HL-60 (cell line): ENCODE data around the gene HOXD8.

ENCODE experiments used
- DNase-seq, 2 experiments: peaks; one replicate each; pipeline ENCODE4 v3.0.0-alpha.2; 2010 to 2020; ENCODE audit warnings: low read depth in 1 of 2, low spot score in 1 of 2
- H3K27ac ChIP-seq: fragments of 250-450 bp; sonication (Bioruptor Pico); replicated peaks from 2 replicates; pipeline ENCODE4 v1.5.1; 2020; ENCODE audit warnings: mild to moderate bottlenecking, moderate library complexity
- H3K27me3 ChIP-seq: fragments of 250-450 bp; sonication (Bioruptor Pico); 2 replicates; pipeline ENCODE4 v1.5.1; 2021; ENCODE audit warnings: mild to moderate bottlenecking, moderate library complexity; ENCODE audit not compliant: insufficient read depth, poor library complexity, severe bottlenecking
- H3K4me3 ChIP-seq: replicated peaks from 2 replicates; pipeline ENCODE4 v1.5.1; 2011; ENCODE audit warnings: mild to moderate bottlenecking, control low read depth, low read length; ENCODE audit not compliant: insufficient read depth
- CTCF ChIP-seq: IDR thresholded peaks from one replicate; pipeline ENCODE4 v1.5.1; 2011; ENCODE audit warnings: low read length, control low read depth, inconsistent platforms; ENCODE audit not compliant: insufficient read depth
- GABPA ChIP-seq: IDR thresholded peaks from 2 replicates; pipeline ENCODE4 v1.6.1; 2012; ENCODE audit warnings: low read depth
- POLR2AphosphoS5 ChIP-seq: IDR thresholded peaks from 2 replicates; pipeline ENCODE4 v1.6.1; 2012; ENCODE audit warnings: low read depth
- REST ChIP-seq: IDR thresholded peaks from 2 replicates; pipeline ENCODE4 v1.6.1; 2012; ENCODE audit warnings: low read depth; ENCODE audit not compliant: insufficient replicate concordance
- SPI1 ChIP-seq: IDR thresholded peaks from 2 replicates; pipeline ENCODE4 v1.6.1; 2012; ENCODE audit warnings: low read depth, mild to moderate bottlenecking, borderline replicate concordance

Gene HOXD8

GRCh38 chr2:176151442-176152287 is 22.2 kb downstream of the HOXD8 start, which contains the start of gene HOXD4:
HOXD4 (plus strand) TSS chr2:176151550; CDS start chr2:176151634, 84 bp downstream.
- no peak within 1 kb of the TSS for H3K4me3 ChIP-seq
- peaks cover 75% of the 10 kb centered on the region for H3K27me3 ChIP-seq
- H3K27ac ChIP-seq = no peak within 1 kb of the TSS
- DNase-seq = no peak
- TF ChIP-seq CTCF (no peak), SPI1 (no peak), POLR2AphosphoS5 (no peak), REST (no peak), GABPA (no peak)

GRCh38 chr2:176152350-176153181 is 23.1 kb downstream of the HOXD8 start:
- TF ChIP-seq CTCF = no peak
- TF ChIP-seq GABPA = no peak
- no peak for TF ChIP-seq SPI1
- no peak for TF ChIP-seq REST
- TF ChIP-seq POLR2AphosphoS5 = no peak
- H3K27me3 ChIP-seq = peaks cover 72% of the 10 kb centered on the region

GRCh38 chr2:176154576-176155252 is 25.2 kb downstream of the HOXD8 start:
- TF ChIP-seq REST (no peak), POLR2AphosphoS5 (no peak), SPI1 (no peak), GABPA (no peak)
- DNase-seq = no peak
- Histone ChIP-seq H3K27ac (no peak overlapping the region), H3K4me3 (no peak overlapping the region), H3K27me3 (peaks cover 70% of the 10 kb centered on the region)

More at GRCh38 chr2:176152350-176153181, 23.1 kb downstream of the HOXD8 start:
- Histone ChIP-seq H3K27ac (no peak overlapping the region), H3K4me3 (no peak overlapping the region)
- DNase-seq = no peak
